HG02759 (cell line): ENCODE data around the gene COX7C.
A peak's percentile ranks its signal among the peaks of the same experiment; 100 is the strongest.
"Not testable (repeated sequence)": the region's sequence is repeated elsewhere in the genome, so short reads cannot be mapped to it uniquely, and the experiment has no call there.

Experiments
- ATAC-seq: cut with Tn5 transposase; IDR thresholded peaks from one replicate; pipeline ENCODE4 v1.9.1; 2021; ENCODE audit warnings: mild to moderate bottlenecking, moderate library complexity; ENCODE audit not compliant: unreplicated experiment

The COX7C gene

DNA sequence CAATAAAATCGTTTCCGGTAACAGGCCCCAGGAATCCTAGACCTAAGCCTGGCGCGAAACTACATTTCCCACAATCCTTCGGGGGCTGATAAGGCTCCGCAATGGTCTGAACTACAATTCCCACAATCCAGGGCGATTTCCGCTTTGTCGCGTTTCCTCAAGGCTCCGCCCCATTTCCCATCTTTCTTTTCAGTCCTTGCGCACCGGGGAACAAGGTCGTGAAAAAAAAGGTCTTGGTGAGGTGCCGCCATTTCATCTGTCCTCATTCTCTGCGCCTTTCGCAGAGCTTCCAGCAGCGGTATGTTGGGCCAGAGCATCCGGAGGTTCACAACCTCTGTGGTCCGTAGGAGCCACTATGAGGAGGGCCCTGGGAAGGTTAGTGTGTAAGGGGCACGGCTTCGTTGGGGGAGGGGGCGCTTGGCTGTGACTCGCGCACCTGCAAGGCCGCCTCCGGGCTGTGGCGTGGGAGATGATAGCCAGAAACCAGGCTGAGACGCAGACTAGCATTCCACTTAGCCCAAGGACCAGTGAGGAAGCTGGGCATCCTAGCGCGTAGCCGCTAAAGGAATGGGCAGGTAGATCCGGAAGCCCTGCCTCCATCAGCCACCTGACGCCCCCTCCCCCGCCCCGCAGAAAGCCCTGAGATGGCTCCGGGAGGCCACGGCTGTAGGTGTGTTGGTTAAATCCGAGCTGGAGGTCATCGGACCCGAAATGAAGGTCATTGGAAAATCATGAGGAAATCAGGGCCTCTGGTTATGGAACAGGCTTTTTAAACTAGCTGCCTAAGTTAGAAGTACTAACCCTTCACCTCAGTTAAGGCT, at the start of gene COX7C:
Gene COX7C, plus strand, starts transcription at position 186 of the 821 bp plus-strand sequence. Its CDS starts 115 bp downstream, at position 301.
- ATAC-seq, result peak; percentile 96

DNA sequence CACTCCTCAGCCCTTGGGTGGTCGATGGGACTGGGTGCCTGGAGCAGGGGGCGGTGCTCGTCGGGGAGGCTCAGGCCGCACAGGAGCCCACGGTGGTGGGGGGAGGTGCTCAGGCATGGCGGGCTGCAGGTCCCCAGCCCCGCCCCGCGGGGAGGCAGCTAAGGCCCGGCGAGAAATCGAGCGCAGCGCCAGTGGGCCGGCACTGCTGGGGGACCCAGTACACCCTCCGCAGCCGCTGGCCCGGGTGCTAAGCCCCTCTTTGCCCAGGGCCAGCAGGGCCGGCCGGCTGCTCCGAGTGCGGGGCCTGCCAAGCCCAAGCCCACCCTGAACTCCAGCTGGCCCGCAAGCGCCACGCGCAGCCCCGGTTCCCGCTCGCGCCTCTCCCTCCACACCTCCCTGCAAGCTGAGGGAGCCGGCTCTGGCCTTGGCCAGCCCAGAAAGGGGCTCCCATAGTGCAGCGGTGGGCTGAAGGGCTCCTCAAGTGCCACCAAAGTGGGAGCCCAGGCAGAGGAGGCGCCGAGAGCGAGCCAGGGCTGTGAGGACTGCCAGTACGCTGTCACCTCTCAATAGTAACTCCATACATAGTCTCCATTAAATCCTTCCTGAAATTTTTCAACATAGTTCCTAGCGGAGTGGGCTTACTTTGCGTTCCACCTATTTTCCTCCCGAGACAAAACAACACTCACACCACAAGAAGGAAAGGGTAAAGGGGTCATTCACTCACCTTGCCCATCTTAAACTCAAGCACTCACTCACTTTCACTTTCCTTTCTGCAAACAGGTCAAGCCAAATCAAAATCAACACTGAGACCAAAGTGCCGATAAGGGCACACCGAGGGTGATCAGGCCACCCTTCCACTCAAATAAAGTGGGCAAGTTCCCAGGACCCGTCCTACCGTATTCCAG, 48.0 kb upstream of the COX7C start:
- ATAC-seq, result not testable (repeated sequence)

- no peak for ATAC-seq
Measured at GRCh38 chr5:86570427-86571083, 47.2 kb upstream of the COX7C start.

DNA sequence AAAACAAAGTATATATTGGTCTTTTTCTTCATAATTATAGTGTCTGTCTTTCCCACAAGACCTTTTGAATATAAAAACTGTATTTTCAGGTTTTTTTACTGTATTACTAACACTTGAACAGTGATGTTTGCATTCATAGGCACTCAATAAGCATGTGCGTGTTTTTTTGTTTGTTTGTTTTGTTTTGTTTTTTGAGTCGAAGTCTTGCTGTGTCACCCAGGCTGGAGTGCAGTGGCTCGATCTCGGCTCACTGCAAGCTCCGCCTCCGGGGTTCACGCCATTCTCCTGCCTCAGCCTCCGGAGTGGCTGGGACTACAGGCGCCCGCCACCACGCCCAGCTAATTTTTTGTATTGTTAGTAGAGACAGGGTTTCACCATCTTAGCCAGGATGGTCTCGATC, 46.6 kb upstream of the COX7C start:
- not testable (repeated sequence) for ATAC-seq

- no peak for ATAC-seq
Measured at GRCh38 chr5:86572825-86573517, 44.8 kb upstream of the COX7C start.

DNA sequence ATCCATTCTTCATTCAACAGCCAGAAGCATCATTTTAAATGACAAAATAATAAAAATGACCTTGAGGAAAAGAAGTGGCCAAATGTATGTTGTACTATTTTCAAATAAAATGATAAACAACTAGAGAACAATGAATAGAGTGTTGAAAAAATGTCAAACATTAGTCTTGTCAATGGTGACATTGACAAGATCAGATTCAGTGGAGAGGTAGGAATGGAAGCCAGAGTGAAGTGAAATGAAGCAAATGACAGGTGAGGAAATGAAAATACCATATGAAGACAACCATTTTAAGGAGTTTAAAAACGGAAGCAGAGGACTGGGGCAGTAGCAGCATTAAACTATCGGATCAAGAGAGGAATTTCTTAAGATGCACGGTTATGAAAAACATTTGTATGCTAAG, 38.2 kb upstream of the COX7C start:
- no peak for ATAC-seq

DNA sequence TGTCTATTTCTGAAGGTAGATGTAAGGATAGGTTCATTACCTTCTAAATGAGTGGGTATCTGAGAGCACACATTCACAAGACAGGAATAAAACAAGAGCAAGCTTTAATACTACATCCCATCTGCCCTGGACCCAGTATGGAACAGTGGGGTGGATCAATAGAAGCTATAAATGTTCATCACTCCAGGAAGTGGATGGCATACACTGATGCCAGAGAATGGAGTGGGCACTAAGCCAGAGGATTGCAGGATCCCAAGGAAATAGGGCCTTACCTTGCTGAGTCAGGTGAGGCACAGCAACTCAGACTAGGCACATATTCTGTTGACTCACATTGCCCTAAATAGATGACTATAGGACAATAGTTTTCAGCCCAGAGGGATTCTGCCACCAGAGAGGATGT, 21.3 kb upstream of the COX7C start:
- ATAC-seq, result no peak

DNA sequence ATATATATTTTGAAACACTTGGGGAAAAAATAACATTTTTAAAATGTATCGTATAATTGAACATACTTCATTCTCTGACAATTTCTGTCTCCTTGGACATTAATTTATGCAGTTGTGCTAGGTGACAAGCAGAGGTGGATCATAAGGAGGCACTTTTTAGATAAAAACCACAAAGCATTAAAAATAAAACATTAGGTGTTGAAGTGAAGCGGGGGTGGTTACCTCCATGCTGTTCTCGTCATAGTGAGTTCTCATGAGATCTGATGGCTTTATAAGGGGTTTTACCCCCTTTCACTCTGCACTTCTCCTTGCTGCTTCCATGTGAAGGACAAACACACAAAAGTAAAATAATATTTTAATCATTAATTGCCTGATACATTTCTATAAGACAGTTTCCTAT, 11.9 kb upstream of the COX7C start:
- no peak for ATAC-seq

GRCh38 chr5:86613455-86613854, 4.3 kb upstream of the COX7C start:
- ATAC-seq, result no peak

DNA sequence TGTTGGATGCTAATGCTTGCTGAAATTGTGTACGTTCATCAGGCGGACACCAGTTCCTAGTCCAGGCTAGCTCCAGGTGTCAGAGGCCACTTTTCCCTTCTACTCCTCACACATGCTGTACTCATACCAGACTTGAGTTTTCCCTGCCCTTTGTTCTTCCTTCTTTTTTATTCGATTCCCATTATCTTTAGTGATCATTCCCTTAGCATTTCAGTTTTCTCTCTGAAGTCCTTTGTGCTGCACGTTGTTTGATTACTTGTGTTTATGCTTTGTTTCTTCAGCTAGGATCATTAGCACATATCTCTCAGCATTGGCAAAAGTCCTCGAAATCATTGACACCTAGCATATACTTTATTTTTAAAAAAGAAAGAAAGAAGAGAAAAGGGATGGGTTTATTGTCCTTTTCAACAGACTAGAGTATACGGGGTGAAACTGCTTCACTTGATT, 409 bp upstream of the COX7C start:
- no peak for ATAC-seq

GRCh38 chr5:86623785-86624483, 6.2 kb downstream of the COX7C start:
- no peak for ATAC-seq

DNA sequence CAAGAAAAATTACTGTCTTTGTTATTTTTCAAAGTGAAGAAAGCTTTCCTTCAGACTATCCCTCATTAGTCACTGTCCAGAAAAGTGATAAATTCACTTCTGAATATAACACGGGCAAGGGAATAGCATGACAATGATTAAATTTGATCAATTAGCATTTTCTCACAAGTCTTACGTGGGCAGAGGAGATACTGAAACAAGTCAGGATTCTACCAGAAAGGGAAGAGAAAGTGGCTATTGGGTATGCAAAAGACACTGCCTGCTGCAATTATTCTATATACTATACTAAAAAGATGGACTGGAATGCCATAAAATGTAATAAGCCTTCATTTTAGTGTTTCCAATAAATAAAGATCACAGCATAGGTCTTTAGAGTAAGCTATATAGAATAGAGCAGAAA, 7.4 kb downstream of the COX7C start:
- ATAC-seq, result no peak

DNA sequence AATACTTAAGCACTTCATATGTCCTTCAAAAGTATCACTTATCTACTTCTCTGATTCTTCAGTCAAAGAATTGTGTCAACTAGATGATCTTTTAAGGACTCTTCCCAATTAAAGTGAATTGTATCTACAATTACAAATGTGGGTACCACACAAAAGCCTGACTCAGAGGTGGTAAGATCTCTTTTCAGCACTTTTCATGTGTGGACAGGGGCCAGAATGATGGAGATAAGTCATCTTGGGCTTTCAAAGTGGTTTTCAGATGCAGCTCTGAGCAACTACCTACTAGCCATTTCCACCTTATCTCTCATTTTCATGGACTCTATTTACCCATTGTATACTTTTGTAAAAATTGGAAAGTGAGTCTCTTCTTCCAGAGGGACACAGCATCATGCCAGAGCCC, 8.4 kb downstream of the COX7C start:
- ATAC-seq, result no peak

- ATAC-seq, result no peak
Measured at GRCh38 chr5:86631165-86631564, 13.4 kb downstream of the COX7C start.

DNA sequence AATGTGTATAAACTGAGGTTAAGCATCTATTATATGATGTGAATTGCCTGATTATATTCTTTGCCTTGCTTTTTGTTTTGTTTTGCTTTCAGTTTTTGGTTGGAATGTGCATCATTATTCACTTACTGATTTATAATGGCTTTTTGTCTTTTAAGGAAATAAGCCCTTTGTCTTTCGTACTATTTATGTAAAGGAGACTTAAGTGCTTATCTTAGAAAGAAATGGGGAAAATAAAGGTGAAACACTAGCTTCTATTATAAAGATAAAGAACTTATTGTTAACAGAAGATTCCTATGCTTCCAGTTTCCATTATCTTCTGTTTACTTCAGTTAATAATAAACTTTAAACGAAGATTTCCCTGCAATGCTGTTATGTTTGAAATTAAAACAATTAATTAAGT, 23.3 kb downstream of the COX7C start:
- ATAC-seq, result no peak

DNA sequence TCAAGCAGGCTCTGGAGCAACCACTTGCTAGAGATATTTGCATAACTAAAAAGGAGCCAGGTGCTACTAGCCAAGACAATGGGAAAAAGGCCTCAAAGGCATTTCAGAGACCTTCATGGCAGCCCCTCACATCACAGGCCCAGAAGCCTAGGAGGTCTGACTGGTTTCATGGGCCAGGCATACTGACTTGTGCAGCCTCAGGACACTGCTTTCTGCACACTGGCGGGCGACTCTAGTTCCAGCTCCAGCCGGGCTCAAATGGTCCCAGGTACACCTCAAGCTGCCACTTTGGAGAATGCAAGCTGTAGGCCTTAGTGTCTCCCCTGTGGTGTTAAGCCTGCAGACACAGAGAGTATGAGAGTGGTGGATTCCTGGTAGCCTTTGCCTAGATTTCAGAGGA, 27.1 kb downstream of the COX7C start:
- ATAC-seq, result no peak

- ATAC-seq, result no peak
Measured at GRCh38 chr5:86645885-86646284, 28.1 kb downstream of the COX7C start.

DNA sequence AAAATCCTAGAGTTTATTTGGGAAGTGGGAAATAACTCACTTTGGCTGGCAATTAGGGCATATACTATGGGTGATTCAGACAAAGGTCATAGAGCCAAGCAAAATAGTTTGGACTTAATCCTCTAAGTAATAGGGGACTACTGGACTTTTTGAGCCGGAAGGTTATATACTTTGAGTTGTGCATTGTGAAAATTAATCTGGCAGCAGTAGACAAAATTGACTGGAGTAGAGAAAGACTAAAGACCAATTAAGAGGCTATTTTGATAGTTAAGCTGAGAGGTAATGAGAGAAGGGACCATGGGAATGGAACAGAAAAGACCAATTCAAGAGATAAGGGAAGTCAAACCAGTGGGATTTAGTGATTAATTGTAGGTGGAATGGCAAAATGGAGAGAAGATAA, 28.9 kb downstream of the COX7C start:
- no peak for ATAC-seq

DNA sequence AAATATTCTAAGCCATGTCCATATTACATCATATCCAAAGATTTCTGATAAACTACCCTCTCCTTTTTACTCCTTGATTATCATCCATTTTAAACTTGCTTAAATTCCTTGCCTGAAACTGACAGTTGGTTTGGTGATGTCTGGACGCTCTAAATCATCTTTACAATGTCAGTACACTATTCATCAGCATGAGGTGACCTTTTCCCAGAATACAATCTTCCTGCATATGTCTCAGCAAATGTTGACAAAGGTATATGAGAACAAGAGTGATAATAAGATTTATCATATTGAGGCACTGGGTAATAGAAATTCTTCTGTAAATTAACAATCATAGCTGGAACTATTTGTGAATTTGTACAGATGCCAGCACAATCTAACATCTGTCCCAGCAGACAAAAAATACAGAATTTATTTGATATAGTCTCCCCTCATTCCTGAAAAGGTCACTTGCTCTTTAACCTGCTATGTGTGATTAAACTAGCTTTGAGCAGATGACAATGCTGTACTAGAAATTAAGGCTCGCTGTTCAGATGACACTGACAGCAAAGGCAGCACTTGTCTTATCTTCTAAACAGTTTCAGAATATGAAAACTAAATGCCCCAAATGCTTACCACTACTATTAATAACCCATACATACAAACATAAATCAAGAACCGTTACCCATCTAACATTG, 32.2 kb downstream of the COX7C start:
- no peak for ATAC-seq

GRCh38 chr5:86660771-86661170, 43.0 kb downstream of the COX7C start:
- ATAC-seq, result not testable (repeated sequence)
